ENCODE measurements around the gene CHAD. TPM values are rescaled to one million over a fixed set of nuclear protein-coding genes. Genes with fewer than 3 reads are reported as not detected.

CHAD gene
- total and polyA plus RNA-seq, 2 of the 13 experiments (the other 11 are each of a cell fraction or from before 2014, with no cell fraction given): 1.4 TPM; not detected in 1

DNA sequence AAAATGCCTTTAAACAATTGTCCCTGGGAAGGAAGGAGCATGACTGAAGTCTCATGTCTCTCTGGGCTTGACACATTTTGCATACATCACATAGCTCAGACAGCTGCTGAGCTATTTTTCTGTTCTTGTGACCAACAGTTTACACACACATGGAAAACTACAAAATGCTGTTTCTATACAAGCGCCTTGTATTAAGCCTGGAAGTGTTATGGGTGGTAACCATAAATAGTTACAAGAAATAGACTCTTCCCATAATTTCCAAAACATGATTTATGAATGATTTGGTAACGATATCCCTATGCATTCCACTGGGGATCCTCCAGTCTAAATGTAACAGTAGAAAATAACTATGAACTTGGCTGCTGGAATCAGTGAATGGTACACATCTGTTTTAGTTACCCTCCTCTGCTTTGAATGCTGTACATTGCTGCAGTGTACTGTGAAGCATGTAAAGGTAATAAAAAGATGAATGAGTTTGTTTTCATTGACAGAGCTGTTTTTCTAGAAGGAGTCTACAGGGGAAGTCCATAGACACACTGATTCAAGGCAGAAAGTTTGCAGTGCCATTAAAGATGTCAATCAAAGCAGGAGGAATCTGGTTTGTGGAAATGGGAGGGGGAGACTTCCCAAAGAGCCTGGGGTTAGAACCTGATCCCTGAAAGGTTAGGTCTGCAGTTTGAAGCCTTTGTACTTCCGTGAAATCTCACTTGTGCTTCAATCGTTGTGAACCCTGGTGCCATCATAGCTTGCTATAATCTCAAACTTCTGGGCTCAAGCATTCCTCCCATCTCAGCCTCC is 37.7 kb downstream of the CHAD start:
- intact Hi-C loops (cut with micrococcal nuclease; ENCODE audit: unreplicated experiment) (no loop called here), in situ Hi-C loops (cut with HindIII; ENCODE audit: extremely low pct_ligation_motif_present, low pct_unique_long_range_greater_than_20kb) (no loop called here)
- no peak overlapping the region for H3K4me3 ChIP-seq (replicated peaks in 1 of 3; ENCODE audit: insufficient read depth in 1 of 3, low read depth in 2 of 3, low read length in 3 of 3)
- DNase-seq (ENCODE audit: low spot score): no peak
- H3K79me2 ChIP-seq (ENCODE audit: insufficient read depth, low read length): peaks cover 38% of the 10 kb centered on the region
- WGBS (ENCODE audit: low lambda C conversion rate): 72% methylated on average over 4 of the region's 4 CpGs
- H3K9ac ChIP-seq (ENCODE audit: insufficient read depth, low read depth, low read length): no peak overlapping the region
- H2AFZ ChIP-seq (ENCODE audit: low read length): no peak overlapping the region
- BruUV-seq (replicated peaks): no TSS peak
- peak overlapping the region; percentile 15 for H3K27ac ChIP-seq (ENCODE audit: extremely low read length, insufficient read depth, low read length)
- H3K4me2 ChIP-seq (ENCODE audit: low read depth, low read length): no peak overlapping the region
- ChIA-PET POLR2A (interaction anchor here (1.3 to 1.8 kb wide), 3 partner anchors 9 to 33 kb away, joined by 3 to 8 read pairs (median 4); partner anchors contain the start of gene LRRC59), CTCF (ENCODE audit: low intra/inter-chr PET ratio, low total read pairs) (no interaction called here)
- no peak for FAIRE-seq
- TF ChIP-seq, protein P1, sequence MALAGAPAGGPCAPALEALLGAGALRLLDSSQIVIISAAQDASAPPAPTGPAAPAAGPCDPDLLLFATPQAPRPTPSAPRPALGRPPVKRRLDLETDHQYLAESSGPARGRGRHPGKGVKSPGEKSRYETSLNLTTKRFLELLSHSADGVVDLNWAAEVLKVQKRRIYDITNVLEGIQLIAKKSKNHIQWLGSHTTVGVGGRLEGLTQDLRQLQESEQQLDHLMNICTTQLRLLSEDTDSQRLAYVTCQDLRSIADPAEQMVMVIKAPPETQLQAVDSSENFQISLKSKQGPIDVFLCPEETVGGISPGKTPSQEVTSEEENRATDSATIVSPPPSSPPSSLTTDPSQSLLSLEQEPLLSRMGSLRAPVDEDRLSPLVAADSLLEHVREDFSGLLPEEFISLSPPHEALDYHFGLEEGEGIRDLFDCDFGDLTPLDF (CRISPR knock-in tag; IDR thresholded peaks at IDR 0.05): no peak
- TF ChIP-seq POLR2AphosphoS2 (IDR thresholded peaks at IDR 0.05; ENCODE audit: low read depth, low read length): no peak
- TF ChIP-seq REPIN1 (CRISPR knock-in tag; IDR thresholded peaks at IDR 0.05; ENCODE audit: borderline replicate concordance, low read depth): no peak
- TF ChIP-seq HCFC1 (IDR thresholded peaks at IDR 0.05; ENCODE audit: low read depth, low read length): no peak
- TF ChIP-seq MBD4 (IDR thresholded peaks at IDR 0.05; ENCODE audit: borderline replicate concordance, low read length): no peak
- TF ChIP-seq MAZ (IDR thresholded peaks at IDR 0.05; ENCODE audit: borderline replicate concordance, low read depth, low read length): no peak
- TF ChIP-seq MAZ (CRISPR knock-in tag; IDR thresholded peaks at IDR 0.05; ENCODE audit: low read depth): no peak
- no peak for TF ChIP-seq SMYD3 (CRISPR knock-in tag; IDR thresholded peaks at IDR 0.05)
- no peak for TF ChIP-seq PPARG (CRISPR knock-in tag; conservative IDR thresholded peaks at IDR 0.05)
- TF ChIP-seq NONO (IDR thresholded peaks at IDR 0.05): no peak
- no peak for TF ChIP-seq NONO (CRISPR knock-in tag; conservative IDR thresholded peaks at IDR 0.05)
- TF ChIP-seq NPAS2 (CRISPR knock-in tag; IDR thresholded peaks at IDR 0.05; ENCODE audit: borderline replicate concordance): no peak
- TF ChIP-seq ZNF737 (CRISPR knock-in tag; IDR thresholded peaks at IDR 0.05; ENCODE audit: borderline replicate concordance): no peak
- TF ChIP-seq ZSCAN5A (CRISPR knock-in tag; IDR thresholded peaks at IDR 0.05; ENCODE audit: borderline replicate concordance): no peak
- peaks cover 63% of the 10 kb centered on the region for H3K4me1 ChIP-seq (ENCODE audit: insufficient read depth, low read length)
- H4K20me1 ChIP-seq (ENCODE audit: insufficient read depth, low read length): no peaks in the 10 kb centered on the region
- no peaks in the 10 kb centered on the region; a peak in 1 of 5 replicates for H3K27me3 ChIP-seq (ENCODE audit: control insufficient read depth in 1 of 2, insufficient read depth in 2 of 2, low read length in 2 of 2)
- H3K36me3 ChIP-seq (replicated peaks in 1 of 2; ENCODE audit: control insufficient read depth in 1 of 2, insufficient read depth in 2 of 2, low read length in 2 of 2): peaks cover 0 to 4% of the 10 kb centered on the region in 2 experiments; a peak in 1 of 5 replicates
- no peak for ATAC-seq
- no peaks in the 10 kb centered on the region for H3K9me3 ChIP-seq (ENCODE audit: low read length)
